NT2/D1 (cell line): Measurements from ENCODE around the gene SLC19A1.
"Not testable (repeated sequence)": the region's sequence is repeated elsewhere in the genome, so short reads cannot be mapped to it uniquely, and the experiment has no call there.

Source experiments
- SUZ12 ChIP-seq: IDR thresholded peaks from 2 replicates; pipeline ENCODE4 v1.6.1; 2011; ENCODE audit not compliant: insufficient read length, insufficient read depth; ENCODE audit errors: extremely low read depth
- YY1 ChIP-seq: IDR thresholded peaks from 2 replicates; pipeline ENCODE4 v1.6.1; 2011; ENCODE audit not compliant: insufficient read length, insufficient read depth
- ZNF274 ChIP-seq: IDR thresholded peaks from 2 replicates; pipeline ENCODE4 v1.6.1; 2011; ENCODE audit warnings: mild to moderate bottlenecking, low read depth, low read length

DNA sequence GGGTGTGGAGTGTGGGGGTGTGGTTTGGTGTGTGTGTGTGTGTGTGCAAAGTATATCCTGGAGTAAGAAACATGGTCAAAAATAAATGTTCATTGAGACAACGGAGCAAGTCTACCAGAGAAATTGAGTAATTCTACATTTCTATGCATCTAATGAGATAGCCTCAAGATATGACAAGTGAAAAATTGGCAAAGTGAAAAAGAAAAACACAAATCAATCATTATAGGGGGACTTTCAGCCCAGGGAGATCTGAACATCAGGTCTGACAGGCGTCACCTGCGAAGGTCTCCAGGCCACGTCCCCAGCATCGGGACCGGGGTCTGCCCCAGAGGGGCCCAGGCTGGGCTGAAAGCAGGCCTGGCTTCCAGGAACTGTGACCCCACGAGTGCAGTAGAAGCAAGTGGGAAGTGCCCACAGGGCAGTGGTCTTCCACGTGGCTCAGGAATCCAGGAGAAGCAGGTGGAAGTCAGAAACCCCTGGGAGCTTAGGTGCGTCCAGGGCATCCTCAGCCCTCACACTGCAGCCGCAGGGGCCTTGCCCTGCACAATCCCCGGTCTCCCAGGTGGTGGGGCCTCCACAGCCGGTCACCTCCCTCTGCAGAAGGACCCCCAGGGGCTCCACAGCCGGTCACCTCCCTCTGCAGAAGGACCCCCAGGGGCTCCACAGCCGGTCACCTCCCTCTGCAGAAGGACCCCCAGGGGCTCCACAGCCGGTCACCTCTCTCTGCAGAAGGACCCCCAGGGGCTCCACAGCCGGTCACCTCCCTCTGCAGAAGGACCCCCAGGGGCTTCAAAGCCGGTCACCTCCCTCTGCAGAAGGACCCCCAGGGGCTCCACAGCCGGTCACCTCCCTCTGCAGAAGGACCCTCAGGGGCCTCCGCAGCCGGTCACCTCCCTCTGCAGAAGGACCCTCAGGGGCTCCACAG is 40.9 kb downstream of the SLC19A1 start:
- not testable (repeated sequence) for TF ChIP-seq YY1, ZNF274, SUZ12
